Chondrocyte (in vitro differentiated cells): Measurements from ENCODE around the gene CACNA1G. TPM values are rescaled to one million over a fixed set of nuclear protein-coding genes. Genes with fewer than 3 reads are reported as not detected.
A peak's percentile ranks its signal among the peaks of the same experiment; 100 is the strongest.

Experiments
- DNase-seq: peaks from one replicate; pipeline ENCODE4 v3.0.0; 2021; ENCODE audit warnings: mixed read lengths, low spot score
- H3K27ac Mint-ChIP-seq: one replicate; pipeline ENCODE4 v1.8.0; 2021; ENCODE audit warnings: mild to moderate bottlenecking, moderate library complexity, mixed read lengths; ENCODE audit not compliant: unreplicated experiment
- H3K27me3 Mint-ChIP-seq: 2 replicates; pipeline ENCODE4 v1.8.0; 2021; ENCODE audit warnings: low read depth, mixed read lengths
- H3K36me3 Mint-ChIP-seq: 2 replicates; pipeline ENCODE4 v1.8.0; 2021; ENCODE audit warnings: low read depth, mixed read lengths
- H3K4me1 Mint-ChIP-seq: 2 replicates; pipeline ENCODE4 v1.8.0; 2021; ENCODE audit warnings: low read depth, mild to moderate bottlenecking, mixed read lengths
- H3K4me3 Mint-ChIP-seq: one replicate; pipeline ENCODE4 v1.8.0; 2021; ENCODE audit warnings: mild to moderate bottlenecking, moderate library complexity, mixed read lengths; ENCODE audit not compliant: unreplicated experiment
- H3K9me3 Mint-ChIP-seq: 2 replicates; pipeline ENCODE4 v1.8.0; 2021; ENCODE audit warnings: low read depth, mixed read lengths
- CTCF ChIP-seq: fragments of 200-600 bp; sonication (generic); IDR thresholded peaks from 2 replicates; pipeline ENCODE4 v1.5.0; 2021; ENCODE audit warnings: antibody characterized with exemption, mild to moderate bottlenecking, moderate library complexity
- total RNA-seq: library from RNA; stranded (reverse); gene quantifications from 3 replicates; pipeline ENCODE4 v1.2.1, GENCODE V29; 2021

CACNA1G gene
- total RNA-seq, 1 donor from 2014 or later: 0.10 TPM

GRCh38 chr17:50636804-50637195, 76.3 kb downstream of the CACNA1G start:
- H3K27me3 Mint-ChIP-seq: peaks cover 3% of the 10 kb centered on the region
- peaks cover 57% of the 10 kb centered on the region for H3K4me1 Mint-ChIP-seq
- no peak overlapping the region for H3K27ac Mint-ChIP-seq
- no peaks in the 10 kb centered on the region for H3K9me3 Mint-ChIP-seq
- no peak for DNase-seq
- TF ChIP-seq CTCF: no peak
- no peaks in the 10 kb centered on the region for H3K36me3 Mint-ChIP-seq
- no peak overlapping the region for H3K4me3 Mint-ChIP-seq

GRCh38 chr17:50637829-50638605, 77.5 kb downstream of the CACNA1G start:
- no peak overlapping the region for H3K4me3 Mint-ChIP-seq
- no peak for DNase-seq
- peak overlapping the region; percentile 96 for H3K27ac Mint-ChIP-seq
- TF ChIP-seq CTCF: no peak
- peaks cover 3% of the 10 kb centered on the region for H3K27me3 Mint-ChIP-seq
- no peaks in the 10 kb centered on the region for H3K36me3 Mint-ChIP-seq
- peaks cover 58% of the 10 kb centered on the region for H3K4me1 Mint-ChIP-seq
- H3K9me3 Mint-ChIP-seq: no peaks in the 10 kb centered on the region

- Mint-ChIP-seq H3K36me3 (no peaks in the 10 kb centered on the region), H3K27ac (peak overlapping the region; percentile 96), H3K27me3 (peaks cover 2% of the 10 kb centered on the region), H3K4me3 (no peak overlapping the region), H3K9me3 (no peaks in the 10 kb centered on the region), H3K4me1 (peaks cover 63% of the 10 kb centered on the region)
- DNase-seq: no peak
- TF ChIP-seq CTCF: no peak
These were observed 78.1 kb downstream of the CACNA1G start for GRCh38 chr17:50638606-50638965.

GRCh38 chr17:50638966-50639713, 78.6 kb downstream of the CACNA1G start:
- no peak overlapping the region for H3K4me3 Mint-ChIP-seq
- no peaks in the 10 kb centered on the region for H3K27me3 Mint-ChIP-seq
- no peak for DNase-seq
- TF ChIP-seq CTCF: no peak
- H3K36me3 Mint-ChIP-seq: no peaks in the 10 kb centered on the region
- H3K4me1 Mint-ChIP-seq: peaks cover 63% of the 10 kb centered on the region
- H3K9me3 Mint-ChIP-seq: no peaks in the 10 kb centered on the region
- peak overlapping the region; percentile 96 for H3K27ac Mint-ChIP-seq

- DNase-seq: no peak
- no peaks in the 10 kb centered on the region for H3K27me3 Mint-ChIP-seq
- H3K27ac Mint-ChIP-seq: peak overlapping the region; percentile 22
- peaks cover 62% of the 10 kb centered on the region for H3K4me1 Mint-ChIP-seq
- no peaks in the 10 kb centered on the region for H3K9me3 Mint-ChIP-seq
- no peaks in the 10 kb centered on the region for H3K36me3 Mint-ChIP-seq
- TF ChIP-seq CTCF: no peak
- no peak overlapping the region for H3K4me3 Mint-ChIP-seq
These were observed 80.3 kb downstream of the CACNA1G start for GRCh38 chr17:50640686-50641351.
